Tibial nerve (tissue), 4 donors: ENCODE results near the gene AKT2. TPM values are rescaled to one million over a fixed set of nuclear protein-coding genes. Genes with fewer than 3 reads are reported as not detected.
A peak's percentile ranks its signal among the peaks of the same experiment; 100 is the strongest.
"Not testable (repeated sequence)": the region's sequence is repeated elsewhere in the genome, so short reads cannot be mapped to it uniquely, and the experiment has no call there.

Experiments
- DNase-seq, 2 donors: peaks; one replicate each; pipeline ENCODE4 v3.0.0-alpha.2; 2019; ENCODE audit warnings: low spot score in 2 of 2
- H3K27ac ChIP-seq, 4 donors: fragments of 200-600 bp; sonication (generic) in 3 of 4; one replicate each; pipeline ENCODE4 v1.5.1; 2017 to 2019; ENCODE audit warnings: mild to moderate bottlenecking in 1 of 4
- H3K27me3 ChIP-seq, 2 donors: fragments of 200-600 bp; sonication (generic) in 1 of 2; one replicate each; pipeline versions ENCODE4 v1.5.1 to v1.6.0; 2017 to 2019
- H3K36me3 ChIP-seq, 3 donors: fragments of 200-600 bp; sonication (generic); one replicate each; pipeline ENCODE4 v1.5.1; 2018 to 2019
- H3K4me1 ChIP-seq, 4 donors: fragments of 200-600 bp; sonication (generic) in 3 of 4; one replicate each; pipeline ENCODE4 v1.5.1; 2017 to 2019
- H3K4me3 ChIP-seq, 4 donors: fragments of 200-600 bp; sonication (generic) in 3 of 4; one replicate each; pipeline ENCODE4 v1.5.1; 2017 to 2019; ENCODE audit warnings: mild to moderate bottlenecking in 1 of 4, moderate library complexity in 1 of 4
- H3K9me3 ChIP-seq, 4 donors: fragments of 200-600 bp; sonication (generic) in 3 of 4; one replicate each; pipeline ENCODE4 v1.5.1; 2017 to 2019
- EP300 ChIP-seq, 2 donors: sonication (generic); formaldehyde crosslinking; IDR thresholded peaks; one replicate each; pipeline ENCODE4 v1.6.1; 2017; ENCODE audit warnings: antibody characterized with exemption in 2 of 2, mild to moderate bottlenecking in 1 of 2
- POLR2A ChIP-seq, 2 donors: fragments of 450-650 bp; IDR thresholded peaks; one replicate each; pipeline ENCODE4 v1.6.1; 2017; ENCODE audit warnings: antibody characterized with exemption in 2 of 2, mild to moderate bottlenecking in 2 of 2, moderate library complexity in 2 of 2
- WGBS, 2 donors: methylation state at CpG; one replicate each; pipeline ENCODE4 v1.1.5; 2018; 5-methylcytosine and 5-hydroxymethylcytosine counted together
- total RNA-seq, 4 donors: library from RNA; depleted of rRNA; stranded (reverse); fragments of >200 nt; gene quantifications; one replicate each; pipeline ENCODE4 v1.1.0, GENCODE V29; 2016
- TF ChIP-seq, protein P1 (sequence below), 5 experiments: fragments of 200-600 bp in 3 of 5; fragments of 450-650 bp in 2 of 5; sonication (generic) in 3 of 5; IDR thresholded peaks; one replicate each; pipeline ENCODE4 v1.5.1; 2016 to 2019; ENCODE audit warnings: antibody characterized with exemption in 5 of 5, mild to moderate bottlenecking in 3 of 5, moderate library complexity in 2 of 5

Gene AKT2
- total RNA-seq, result 100 to 1,000 TPM in 3 of 4 donors, 10 to 100 TPM in 1; 93.3 to 161 (median 121) TPM

DNA sequence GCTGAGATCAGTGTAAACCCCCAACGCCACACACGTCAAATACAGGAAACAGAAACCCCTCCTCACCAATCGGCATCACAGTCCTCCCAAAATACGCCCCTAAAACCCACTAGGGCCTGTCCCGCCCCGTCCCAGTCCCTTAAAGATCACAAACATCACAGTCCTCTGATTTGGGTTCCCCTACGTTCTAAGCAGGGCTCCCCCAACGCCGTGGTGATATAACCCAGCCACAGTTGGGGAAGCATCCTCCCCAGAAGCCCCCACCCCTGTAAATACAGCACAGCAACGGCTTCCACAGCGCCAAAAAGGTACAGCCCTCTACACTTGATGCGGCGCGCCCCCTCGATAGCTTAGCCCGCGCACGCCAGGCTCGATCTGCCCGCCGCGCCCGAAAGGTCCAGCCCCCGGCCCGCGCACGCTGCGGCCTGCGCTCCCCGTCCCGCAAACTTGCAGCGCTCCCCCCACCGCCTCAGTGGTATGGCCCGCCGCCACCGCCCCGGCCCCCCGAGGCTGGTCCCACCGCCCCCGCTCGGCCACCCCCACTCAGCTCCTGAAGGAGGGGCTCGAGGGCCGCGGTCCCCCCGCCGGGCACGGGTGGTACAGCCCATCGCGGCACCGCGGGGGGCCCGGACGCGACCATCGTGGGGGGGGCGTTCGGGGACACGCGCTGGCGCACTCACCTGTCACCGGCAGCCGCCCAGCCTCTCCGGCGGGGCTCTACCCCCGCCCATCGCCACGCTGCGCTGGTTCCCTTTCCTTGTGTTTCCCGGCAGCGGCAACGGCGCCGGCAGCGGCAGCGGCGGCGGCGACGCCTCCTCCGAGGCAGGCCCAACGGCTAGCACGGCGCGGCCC is at the start of gene AKT2:
Gene AKT2 (minus strand): TSS at position 845 of the 852 bp plus-strand sequence. CDS start 20,078 bp downstream, outside the sequence.
- H3K4me3 ChIP-seq, result peak within 1 kb of the TSS; percentile 79 to 98 (median 92)
- no peaks in the 10 kb centered on the region for H3K36me3 ChIP-seq
- 0 to 1% methylated on average over 41 to 52 of the region's 84 CpGs for WGBS, 2 donors
- no peaks in the 10 kb centered on the region for H3K27me3 ChIP-seq
- peak within 1 kb of the TSS; percentile 92 to 100 (median 97) for H3K27ac ChIP-seq
- peaks cover 0 to 51% (median 46%) of the 10 kb centered on the region in 4 donors for H3K4me1 ChIP-seq
- TF ChIP-seq POLR2A (IDR thresholded peaks at IDR 0.05) (no peak), EP300 (IDR thresholded peaks at IDR 0.05) (no peak)
- TF ChIP-seq, protein P1, sequence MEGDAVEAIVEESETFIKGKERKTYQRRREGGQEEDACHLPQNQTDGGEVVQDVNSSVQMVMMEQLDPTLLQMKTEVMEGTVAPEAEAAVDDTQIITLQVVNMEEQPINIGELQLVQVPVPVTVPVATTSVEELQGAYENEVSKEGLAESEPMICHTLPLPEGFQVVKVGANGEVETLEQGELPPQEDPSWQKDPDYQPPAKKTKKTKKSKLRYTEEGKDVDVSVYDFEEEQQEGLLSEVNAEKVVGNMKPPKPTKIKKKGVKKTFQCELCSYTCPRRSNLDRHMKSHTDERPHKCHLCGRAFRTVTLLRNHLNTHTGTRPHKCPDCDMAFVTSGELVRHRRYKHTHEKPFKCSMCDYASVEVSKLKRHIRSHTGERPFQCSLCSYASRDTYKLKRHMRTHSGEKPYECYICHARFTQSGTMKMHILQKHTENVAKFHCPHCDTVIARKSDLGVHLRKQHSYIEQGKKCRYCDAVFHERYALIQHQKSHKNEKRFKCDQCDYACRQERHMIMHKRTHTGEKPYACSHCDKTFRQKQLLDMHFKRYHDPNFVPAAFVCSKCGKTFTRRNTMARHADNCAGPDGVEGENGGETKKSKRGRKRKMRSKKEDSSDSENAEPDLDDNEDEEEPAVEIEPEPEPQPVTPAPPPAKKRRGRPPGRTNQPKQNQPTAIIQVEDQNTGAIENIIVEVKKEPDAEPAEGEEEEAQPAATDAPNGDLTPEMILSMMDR (IDR thresholded peaks at IDR 0.05), result peak in 3 of 5 experiments; percentile 14 to 20 (median 15)
- H3K9me3 ChIP-seq, result no peaks in the 10 kb centered on the region
- DNase-seq, result peak in 1 of 2 donors; percentile 18

DNA sequence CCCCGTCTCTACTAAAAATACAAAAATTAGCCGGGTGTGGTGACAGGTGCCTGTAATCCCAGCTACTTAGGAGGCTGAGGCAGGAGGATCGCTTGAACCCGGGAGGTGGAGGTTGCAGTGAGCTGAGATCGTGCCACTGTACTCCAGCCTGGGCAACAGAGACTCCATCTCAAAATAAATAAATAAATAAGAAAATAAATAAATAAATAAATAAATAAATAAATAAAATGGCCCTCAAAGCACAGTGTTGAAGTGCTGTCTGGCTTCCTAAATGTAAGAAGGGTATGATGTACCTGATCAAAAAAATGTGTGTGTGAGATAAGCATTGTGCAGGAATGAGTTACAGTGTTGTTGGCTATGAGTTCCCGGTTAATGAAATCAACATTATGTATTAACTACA is 47.9 kb upstream of the AKT2 start:
- not testable (repeated sequence) for DNase-seq, H3K27me3 ChIP-seq, H3K9me3 ChIP-seq, H3K4me1 ChIP-seq, H3K4me3 ChIP-seq, H3K27ac ChIP-seq
- H3K36me3 ChIP-seq, result peaks cover 0 to 85% (median 18%) of the 10 kb centered on the region in 3 donors
- WGBS, 2 donors, result 90 to 94% methylated on average over 6 of the region's 6 CpGs

DNA sequence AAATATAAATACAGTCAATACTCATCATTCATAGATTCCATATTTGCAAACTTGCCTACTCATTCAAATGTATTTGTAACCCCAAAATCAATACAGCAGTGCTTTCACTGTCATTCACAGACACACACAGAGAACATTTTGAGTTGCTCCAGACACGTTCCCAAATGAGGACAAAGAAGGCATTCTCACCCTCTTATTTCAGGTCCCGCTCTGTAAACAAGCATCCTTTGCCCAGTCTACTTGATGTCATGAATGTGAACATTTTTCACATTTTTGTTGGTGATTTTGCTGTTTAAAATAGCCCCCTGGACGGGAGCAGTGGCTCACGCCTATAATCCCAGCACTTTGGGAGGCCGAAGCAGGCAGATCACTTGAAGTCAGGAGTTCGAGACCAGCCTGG is 47.5 kb upstream of the AKT2 start:
- Histone ChIP-seq H3K9me3 (no peaks in the 10 kb centered on the region), H3K4me3 (no peak overlapping the region), H3K36me3 (peaks cover 0 to 89% (median 21%) of the 10 kb centered on the region in 3 donors), H3K27ac (no peak overlapping the region), H3K27me3 (no peaks in the 10 kb centered on the region), H3K4me1 (no peaks in the 10 kb centered on the region)
- DNase-seq, result no peak
- WGBS, 2 donors, result 55 to 75% methylated on average over 6 of the region's 6 CpGs
- TF ChIP-seq EP300 (IDR thresholded peaks at IDR 0.05) (no peak), POLR2A (IDR thresholded peaks at IDR 0.05) (no peak)
- TF ChIP-seq, protein P1 (IDR thresholded peaks at IDR 0.05), result no peak

DNA sequence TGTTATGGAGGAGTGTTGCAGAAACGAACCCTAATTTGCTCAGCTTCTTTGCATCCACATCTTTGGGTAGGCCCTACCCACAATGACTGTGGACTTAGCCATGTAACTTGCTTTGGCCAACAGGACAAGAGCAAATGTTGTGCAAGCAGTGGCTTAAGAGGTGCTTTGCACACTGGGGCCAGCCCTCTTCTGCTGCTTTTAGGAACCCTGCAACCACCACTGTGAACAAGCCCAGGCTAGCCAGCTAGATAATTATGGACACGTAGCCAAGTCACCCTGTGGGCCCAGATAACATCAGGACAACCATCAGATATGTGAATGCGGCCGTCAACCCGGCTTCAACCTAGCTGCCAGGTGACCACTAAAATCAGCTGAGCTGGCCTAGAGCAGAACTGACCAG is 45.9 kb upstream of the AKT2 start:
- peaks cover 0 to 98% (median 26%) of the 10 kb centered on the region in 3 donors for H3K36me3 ChIP-seq
- no peak overlapping the region for H3K4me3 ChIP-seq
- TF ChIP-seq EP300 (IDR thresholded peaks at IDR 0.05), result no peak
- no peak for TF ChIP-seq POLR2A (IDR thresholded peaks at IDR 0.05)
- TF ChIP-seq, protein P1 (IDR thresholded peaks at IDR 0.05), result no peak
- WGBS, 2 donors, result 94 to 96% methylated on average over 5 of the region's 5 CpGs
- H3K27ac ChIP-seq, result no peak overlapping the region
- no peaks in the 10 kb centered on the region for H3K4me1 ChIP-seq
- DNase-seq, result no peak
- no peaks in the 10 kb centered on the region for H3K27me3 ChIP-seq
- H3K9me3 ChIP-seq, result no peaks in the 10 kb centered on the region

DNA sequence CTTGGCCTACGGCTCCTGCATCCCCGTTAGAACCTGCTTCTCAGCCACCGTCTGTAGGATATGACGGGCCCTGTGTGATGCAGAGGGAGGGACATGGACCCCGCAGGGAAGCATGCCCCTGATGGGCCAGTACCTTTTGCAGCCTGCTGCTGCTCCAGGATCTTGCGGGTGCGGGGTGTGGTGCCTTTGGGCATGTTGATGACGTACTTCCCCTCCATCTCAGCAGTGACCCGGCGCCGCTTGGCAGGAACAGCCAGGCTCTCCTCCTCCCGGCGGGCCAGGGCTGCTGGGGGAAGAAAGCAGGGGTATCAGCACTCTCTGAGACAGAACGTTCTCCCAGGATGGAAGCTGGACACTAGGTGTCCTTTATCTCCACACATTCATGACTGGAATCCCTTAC is 41.1 kb upstream of the AKT2 start:
- Histone ChIP-seq H3K27me3 (no peaks in the 10 kb centered on the region), H3K9me3 (no peaks in the 10 kb centered on the region), H3K27ac (no peak overlapping the region), H3K36me3 (peaks cover 0 to 98% (median 28%) of the 10 kb centered on the region in 3 donors), H3K4me1 (no peaks in the 10 kb centered on the region), H3K4me3 (no peak overlapping the region)
- TF ChIP-seq EP300 (IDR thresholded peaks at IDR 0.05) (no peak), POLR2A (IDR thresholded peaks at IDR 0.05) (no peak)
- TF ChIP-seq, protein P1 (IDR thresholded peaks at IDR 0.05), result no peak
- WGBS, 2 donors, result 91% methylated on average over 9 to 12 of the region's 14 CpGs
- DNase-seq, result no peak
